SK-N-SH treated with all-trans-retinoic acid at 6 μM for 48 hours (cell line): Measurements from ENCODE around the gene ANK3.

Experiments used
- CREB5 ChIP-seq: fragments of 250-450 bp; sonication (Bioruptor Pico); IDR thresholded peaks from 2 replicates; pipeline ENCODE4 v1.5.1; 2020; ENCODE audit warnings: low read depth, mild to moderate bottlenecking, moderate library complexity
- GLIS3 ChIP-seq: fragments of 250-450 bp; sonication (Bioruptor Pico); IDR thresholded peaks from 2 replicates; pipeline ENCODE4 v1.5.0; 2020; ENCODE audit warnings: mild to moderate bottlenecking, moderate library complexity
- ISL1 ChIP-seq: fragments of 250-450 bp; sonication (Bioruptor Pico); IDR thresholded peaks from 2 replicates; pipeline ENCODE4 v2.1.2; 2022; ENCODE audit warnings: mild to moderate bottlenecking, moderate library complexity
- OSR1 ChIP-seq: fragments of 250-450 bp; sonication (Bioruptor Pico); IDR thresholded peaks from 2 replicates; pipeline ENCODE4 v1.8.0; 2022; ENCODE audit warnings: moderate library complexity, mild to moderate bottlenecking, inconsistent platforms
- PATZ1 ChIP-seq: fragments of 250-450 bp; sonication (Bioruptor Pico); IDR thresholded peaks from 2 replicates; pipeline ENCODE4 v1.8.0; 2020; ENCODE audit warnings: mild to moderate bottlenecking, moderate library complexity, borderline replicate concordance
- TCF4 ChIP-seq: fragments of 250-450 bp; sonication (Bioruptor Pico); IDR thresholded peaks from 2 replicates; pipeline ENCODE4 v1.8.0; 2021; ENCODE audit warnings: mild to moderate bottlenecking, moderate library complexity, borderline replicate concordance
- TOX ChIP-seq: fragments of 250-450 bp; sonication (Bioruptor Pico); IDR thresholded peaks from 2 replicates; pipeline ENCODE4 v1.8.0; 2021; ENCODE audit warnings: mild to moderate bottlenecking, moderate library complexity, borderline replicate concordance
- TSHZ2 ChIP-seq: fragments of 250-450 bp; sonication (Bioruptor Pico); IDR thresholded peaks from 2 replicates; pipeline ENCODE4 v1.5.0; 2020; ENCODE audit warnings: mild to moderate bottlenecking, moderate library complexity
- ZC3H10 ChIP-seq: fragments of 250-450 bp; sonication (Bioruptor Pico); IDR thresholded peaks from 2 replicates; pipeline ENCODE4 v1.5.1; 2021; ENCODE audit warnings: mild to moderate bottlenecking, moderate library complexity
- ZFP3 ChIP-seq: fragments of 250-450 bp; sonication (Bioruptor Pico); IDR thresholded peaks from 2 replicates; pipeline ENCODE4 v1.5.0; 2020; ENCODE audit warnings: mild to moderate bottlenecking, moderate library complexity
- ZFP30 ChIP-seq: fragments of 450-650 bp; formaldehyde crosslinking; IDR thresholded peaks from 2 replicates; pipeline ENCODE4 v1.5.0; 2022; ENCODE audit warnings: mild to moderate bottlenecking, moderate library complexity
- ZNF565 ChIP-seq: fragments of 450-650 bp; formaldehyde crosslinking; conservative IDR thresholded peaks from 2 replicates; pipeline ENCODE4 v1.5.0; 2020; ENCODE audit warnings: low read depth, mild to moderate bottlenecking, moderate library complexity

- TF ChIP-seq ZC3H10 (no peak), ZFP30 (no peak), ZFP3 (CRISPR knock-in tag) (no peak), ZNF565 (CRISPR knock-in tag) (no peak), PATZ1 (CRISPR knock-in tag) (no peak), CREB5 (CRISPR knock-in tag) (no peak), TSHZ2 (CRISPR knock-in tag) (no peak), ISL1 (CRISPR knock-in tag) (no peak), OSR1 (no peak), TOX (CRISPR knock-in tag) (no peak), GLIS3 (CRISPR knock-in tag) (no peak), TCF4 (CRISPR knock-in tag) (no peak)
These were observed 344.7 kb downstream of the ANK3 start for GRCh38 chr10:60044971-60045370.
